Endothelial cell of umbilical vein (primary cell): Measurements from ENCODE around the gene ABCB10. TPM values are rescaled to one million over a fixed set of nuclear protein-coding genes. Genes with fewer than 3 reads are reported as not detected.

Source experiments
- BruUV-seq: library from RNA; stranded (reverse); fragments of 400-500 nt; replicated peaks from 2 replicates; lab custom pipeline; 2021; lab: Mats Ljungman, UMichigan
- CTCF ChIA-PET: fragments of 300-600, 350-600 bp; sonication (Branson Sonifier 250); formaldehyde crosslinking; loops from one replicate; lab custom pipeline; 2021; ENCODE audit warnings: antibody characterized with exemption, inconsistent platforms; lab: Charles Lee
- POLR2A ChIA-PET: fragments of 300-600, 350-600 bp; sonication (Branson Sonifier 250); formaldehyde crosslinking; loops from one replicate; lab custom pipeline; 2021; ENCODE audit warnings: antibody characterized with exemption, inconsistent platforms; lab: Charles Lee
- DNase-seq: peaks from one replicate; pipeline ENCODE4 v3.0.0-alpha.2; 2011; ENCODE audit warnings: low read depth, low spot score
- FAIRE-seq: peaks from 2 replicates; lab custom pipeline; 2011; peaks lifted over from hg19 to GRCh38; lab: Jason Lieb, UNC
- H2AFZ ChIP-seq: 2 replicates; pipeline ENCODE4 v1.6.0; 2012; ENCODE audit warnings: low read depth, low read length, control low read depth, inconsistent platforms
- H3K27ac ChIP-seq: 2 replicates; pipeline ENCODE4 v1.5.1; 2011; ENCODE audit warnings: low read depth, mild to moderate bottlenecking, control low read depth, low read length, moderate library complexity; ENCODE audit not compliant: insufficient read depth
- H3K27me3 ChIP-seq, 2 experiments: 2 replicates each; pipeline versions ENCODE4 v1.6.0 to v1.6.1; 2011; ENCODE audit warnings: low read length in 2 of 2, mixed read lengths in 1 of 2; ENCODE audit not compliant: control insufficient read depth in 2 of 2, insufficient read depth in 2 of 2
- H3K36me3 ChIP-seq, 2 experiments: 2 replicates in 1 of 2; 3 replicates in 1 of 2; pipeline ENCODE4 v1.5.1; 2011; ENCODE audit warnings: low read length in 2 of 2, mild to moderate bottlenecking in 1 of 2, moderate library complexity in 1 of 2; ENCODE audit not compliant: control insufficient read depth in 2 of 2, insufficient read depth in 2 of 2; ENCODE audit errors: extremely low read depth in 1 of 2
- H3K4me1 ChIP-seq: 3 replicates; pipeline ENCODE4 v1.5.1; 2011; ENCODE audit warnings: mild to moderate bottlenecking, low read length; ENCODE audit not compliant: control insufficient read depth, insufficient read depth; ENCODE audit errors: extremely low read depth
- H3K4me2 ChIP-seq: 2 replicates; pipeline ENCODE4 v1.6.1; 2011; ENCODE audit warnings: low read length, control low read depth, mixed read lengths; ENCODE audit not compliant: insufficient read depth
- H3K4me3 ChIP-seq, 3 experiments: fragments of 200-600 bp in 1 of 3; sonication (generic), shearing (Covaris generic) in 1 of 3; replicated peaks in 1 of 3; 2 replicates each; pipeline ENCODE4 v1.5.1; 2011 to 2016; ENCODE audit warnings: control low read depth in 3 of 3, low read length in 3 of 3, mild to moderate bottlenecking in 2 of 3, inconsistent platforms in 1 of 3, low read depth in 1 of 3, moderate library complexity in 1 of 3; ENCODE audit not compliant: insufficient read depth in 1 of 3
- H3K79me2 ChIP-seq: 2 replicates; pipeline ENCODE4 v1.6.0; 2012; ENCODE audit warnings: low read length, inconsistent platforms; ENCODE audit not compliant: control insufficient read depth, insufficient read depth
- H3K9ac ChIP-seq: replicated peaks from 2 replicates; pipeline ENCODE3; 2011; ENCODE audit warnings: low read length, control low read depth; ENCODE audit not compliant: insufficient read depth; ENCODE audit errors: extremely low read depth
- H3K9me1 ChIP-seq: replicated peaks from 3 replicates; pipeline ENCODE4 v1.6.0; 2011; ENCODE audit warnings: mild to moderate bottlenecking, low read length; ENCODE audit not compliant: control insufficient read depth, insufficient read depth; ENCODE audit errors: extremely low read depth
- H3K9me3 ChIP-seq: replicated peaks from 2 replicates; pipeline ENCODE4 v1.5.1; 2012; ENCODE audit warnings: low read length, inconsistent platforms; ENCODE audit not compliant: control insufficient read depth, insufficient read depth
- H4K20me1 ChIP-seq: replicated peaks from 2 replicates; pipeline ENCODE3; 2011; ENCODE audit warnings: mild to moderate bottlenecking, low read length; ENCODE audit not compliant: control insufficient read depth, insufficient read depth; ENCODE audit errors: extremely low read depth
- CTCF ChIP-seq, 2 donors: IDR thresholded peaks; 1 replicate in 1 of 2; 2 replicates in 1 of 2; pipeline ENCODE4 v1.5.1; 2011; ENCODE audit warnings: low read length in 2 of 2, mild to moderate bottlenecking in 2 of 2, moderate library complexity in 2 of 2, control low read depth in 1 of 2, inconsistent platforms in 1 of 2, low read depth in 1 of 2; ENCODE audit not compliant: insufficient read depth in 1 of 2; ENCODE audit errors: extremely low read depth in 1 of 2
- EZH2 ChIP-seq: IDR thresholded peaks from 2 replicates; pipeline ENCODE4 v1.6.1; 2012; ENCODE audit warnings: borderline replicate concordance, low read depth, mild to moderate bottlenecking, moderate library complexity, low read length, inconsistent platforms; ENCODE audit not compliant: severe bottlenecking
- FOS ChIP-seq: IDR thresholded peaks from 2 replicates; pipeline ENCODE4 v1.6.1; 2011; ENCODE audit warnings: mild to moderate bottlenecking, low read length, moderate library complexity, borderline replicate concordance; ENCODE audit not compliant: insufficient read depth
- GATA2 ChIP-seq: IDR thresholded peaks from 2 replicates; pipeline ENCODE4 v1.7.0; 2011; ENCODE audit warnings: low read depth, mild to moderate bottlenecking, moderate library complexity, mixed read lengths, low read length; ENCODE audit not compliant: insufficient read length, insufficient read depth
- JUN ChIP-seq: IDR thresholded peaks from 2 replicates; pipeline ENCODE4 v1.6.1; 2011; ENCODE audit warnings: borderline replicate concordance, low read depth; ENCODE audit not compliant: insufficient read length, insufficient read depth
- MAX ChIP-seq: IDR thresholded peaks from 2 replicates; pipeline ENCODE4 v1.6.1; 2011; ENCODE audit not compliant: insufficient read depth, insufficient read length
- MYC ChIP-seq: IDR thresholded peaks from one replicate; pipeline ENCODE4 v1.6.1; 2011; ENCODE audit warnings: mild to moderate bottlenecking, low read depth, low read length
- POLR2A ChIP-seq: IDR thresholded peaks from 2 replicates; pipeline ENCODE4 v1.6.1; 2012; ENCODE audit warnings: low read depth, mild to moderate bottlenecking, control low read depth, low read length
- POLR2AphosphoS5 ChIP-seq: IDR thresholded peaks from 2 replicates; pipeline ENCODE4 v1.6.1; 2012; ENCODE audit warnings: low read depth, mild to moderate bottlenecking, control low read depth, low read length, moderate library complexity; ENCODE audit not compliant: insufficient read depth
- dilution Hi-C: fragments of 300-500 bp; cut with MboI; formaldehyde crosslinking; loops from one replicate; pipeline ENCODE4 v1.15.0; 2019; ENCODE audit warnings: low sequenced_read_pairs; ENCODE audit not compliant: extremely low pct_ligation_motif_present
- intact Hi-C: fragments of 100-400 bp; cut with micrococcal nuclease; formaldehyde crosslinking; loops from one replicate; pipeline ENCODE4 v1.10.0; 2022
- polyA plus RNA-seq, 4 experiments: library from polyadenylated mRNA; depleted of rRNA in 3 of 4; stranded (reverse) in 3 of 4; unstranded in 1 of 4; fragments of >200 nt; gene quantifications; 2 replicates each; pipeline versions ENCODE4 v1.2.1 to v1.2.3, GENCODE V29; 2011 to 2012; ENCODE audit warnings: missing spikeins in 1 of 4
- total RNA-seq: library from RNA; stranded (reverse); gene quantifications from 2 replicates; pipeline ENCODE4 v1.2.3, GENCODE V29; 2021

Gene ABCB10
- total and polyA plus RNA-seq, 2 donors (not counting 3 experiments of a cell fraction or from before 2014, with no cell fraction given) = 6.0 to 19.4 TPM

- Histone ChIP-seq H2AFZ (no peak overlapping the region), H3K4me2 (no peak overlapping the region), H3K36me3 (peaks cover 7 to 9% of the 10 kb centered on the region in 2 experiments), H3K79me2 (no peaks in the 10 kb centered on the region), H3K4me1 (no peaks in the 10 kb centered on the region), H4K20me1 (no peaks in the 10 kb centered on the region), H3K9me3 (no peaks in the 10 kb centered on the region), H3K4me3 (no peak overlapping the region), H3K9me1 (no peaks in the 10 kb centered on the region), H3K9ac (no peak overlapping the region), H3K27me3 (no peaks in the 10 kb centered on the region), H3K27ac (no peak overlapping the region)
- FAIRE-seq (no peak), DNase-seq (no peak)
- POLR2A ChIA-PET = interaction anchor here (0.7 kb wide), 1 partner anchor 771 kb away, joined by 3 read pairs; no protein-coding TSS in a partner anchor
- TF ChIP-seq POLR2A (no peak), GATA2 (no peak), CTCF (IDR thresholded peaks at IDR 0.05; ENCODE audit: extremely low read depth in 1 of 2, insufficient read depth in 1 of 2, low read depth in 1 of 2, low read length in 2 of 2) (no peak), MAX (no peak), POLR2AphosphoS5 (no peak)
- intact Hi-C loops = no loop called here
- CTCF ChIA-PET = interaction anchor here (1.1 kb wide), 1 partner anchor 22 kb away, joined by 3 read pairs; no protein-coding TSS in a partner anchor
- dilution Hi-C loops = no loop called here
- BruUV-seq = no TSS peak
Measured at GRCh38 chr1:229536982-229537381, 21.5 kb downstream of the ABCB10 start.

GRCh38 chr1:229535230-229535629, 23.3 kb downstream of the ABCB10 start:
- FAIRE-seq = no peak
- intact Hi-C loops = no loop called here
- Histone ChIP-seq H4K20me1 (no peaks in the 10 kb centered on the region), H3K27ac (no peak overlapping the region), H3K4me3 (no peak overlapping the region), H2AFZ (no peak overlapping the region), H3K9me1 (no peaks in the 10 kb centered on the region), H3K4me2 (no peak overlapping the region), H3K4me1 (no peaks in the 10 kb centered on the region), H3K79me2 (no peaks in the 10 kb centered on the region), H3K9me3 (no peaks in the 10 kb centered on the region), H3K36me3 (peaks cover 9 to 10% of the 10 kb centered on the region in 2 experiments), H3K27me3 (no peaks in the 10 kb centered on the region), H3K9ac (no peak overlapping the region)
- CTCF ChIA-PET = interaction anchor here (0.9 kb wide), 2 partner anchors 44 to 679 kb away, joined by 3 read pairs; no protein-coding TSS in a partner anchor
- DNase-seq = no peak
- TF ChIP-seq POLR2A (no peak), MYC (no peak), EZH2 (no peak), FOS (no peak), MAX (no peak), POLR2AphosphoS5 (no peak), GATA2 (no peak), CTCF (IDR thresholded peaks at IDR 0.05; ENCODE audit: extremely low read depth in 1 of 2, insufficient read depth in 1 of 2, low read depth in 1 of 2, low read length in 2 of 2) (no peak), JUN (no peak)
- no TSS peak for BruUV-seq
- POLR2A ChIA-PET = no interaction called here
- dilution Hi-C loops = no loop called here
